HG03039 (cell line): Measurements from ENCODE around the gene PRAF2.

Experiments used
- ATAC-seq: cut with Tn5 transposase; IDR thresholded peaks from one replicate; pipeline ENCODE4 v1.9.1; 2021; ENCODE audit warnings: mild to moderate bottlenecking, moderate library complexity; ENCODE audit not compliant: unreplicated experiment

PRAF2 gene, protein sequence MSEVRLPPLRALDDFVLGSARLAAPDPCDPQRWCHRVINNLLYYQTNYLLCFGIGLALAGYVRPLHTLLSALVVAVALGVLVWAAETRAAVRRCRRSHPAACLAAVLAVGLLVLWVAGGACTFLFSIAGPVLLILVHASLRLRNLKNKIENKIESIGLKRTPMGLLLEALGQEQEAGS

DNA sequence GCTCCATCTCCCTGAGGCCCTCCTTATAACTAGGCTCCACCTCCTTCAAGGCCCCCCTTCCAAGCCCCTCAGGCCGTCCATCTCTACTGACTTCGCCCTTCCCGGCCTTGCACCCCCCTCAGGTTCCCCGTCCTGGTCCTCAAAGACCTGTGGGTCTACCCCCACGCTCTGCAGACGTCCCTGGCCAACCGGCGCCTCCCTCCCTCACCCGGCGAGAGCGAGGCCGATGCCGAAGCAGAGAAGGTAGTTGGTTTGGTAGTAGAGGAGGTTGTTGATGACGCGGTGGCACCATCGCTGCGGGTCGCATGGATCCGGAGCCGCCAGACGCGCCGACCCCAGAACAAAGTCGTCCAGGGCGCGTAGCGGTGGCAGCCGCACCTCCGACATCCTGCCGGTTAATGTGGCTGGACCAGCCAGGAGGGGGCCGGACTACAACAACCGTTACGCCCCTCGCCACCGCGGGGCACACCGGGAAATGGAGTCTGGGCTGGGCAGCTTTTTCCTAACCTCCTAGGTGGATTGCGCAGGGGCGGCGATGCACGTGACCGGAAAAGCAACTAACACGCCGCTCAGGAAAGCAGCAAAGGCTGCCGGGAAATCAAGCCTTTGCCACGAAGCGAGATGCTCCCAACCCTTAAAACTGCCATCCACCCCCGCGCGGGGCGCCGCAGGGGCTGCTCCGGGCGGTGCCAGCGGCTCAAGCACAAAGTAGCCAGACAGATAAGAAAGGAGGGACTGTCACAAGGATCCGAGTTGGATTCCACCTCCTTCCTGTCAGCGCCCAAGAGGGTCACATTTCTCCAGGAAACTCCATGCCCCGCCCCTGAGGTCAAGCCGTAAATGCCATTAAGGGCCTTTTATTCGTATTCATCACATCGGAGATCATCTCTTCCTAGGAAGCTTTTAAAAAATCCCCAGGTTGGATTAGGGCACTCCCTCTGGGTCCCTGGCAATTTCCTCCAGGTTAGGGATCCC, at the start of gene PRAF2:
TSS of gene PRAF2 (minus strand) at position 402 of the 975 bp plus-strand sequence. CDS start at position 387, 15 bp downstream.
- ATAC-seq = peak; percentile 74

DNA sequence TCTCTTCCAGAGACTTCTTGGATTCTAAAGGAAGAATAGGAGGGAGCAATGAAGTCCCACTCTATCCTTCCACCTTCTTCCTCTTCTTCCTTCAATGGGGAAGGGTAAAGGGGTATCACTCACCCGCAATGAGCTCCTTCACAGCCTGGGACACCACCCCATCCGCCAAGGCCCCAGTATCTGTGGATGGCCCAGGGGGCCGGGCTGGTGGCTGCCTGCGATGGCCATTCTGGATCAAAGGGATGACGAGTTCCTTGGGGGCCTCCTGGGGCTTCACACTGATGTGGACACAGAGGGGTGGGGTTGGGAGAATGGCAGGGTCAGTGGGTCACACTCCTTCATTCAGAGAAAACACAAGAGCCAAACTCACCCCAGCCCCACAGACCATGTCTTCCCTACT, 48.7 kb upstream of the PRAF2 start:
- no peak for ATAC-seq

DNA sequence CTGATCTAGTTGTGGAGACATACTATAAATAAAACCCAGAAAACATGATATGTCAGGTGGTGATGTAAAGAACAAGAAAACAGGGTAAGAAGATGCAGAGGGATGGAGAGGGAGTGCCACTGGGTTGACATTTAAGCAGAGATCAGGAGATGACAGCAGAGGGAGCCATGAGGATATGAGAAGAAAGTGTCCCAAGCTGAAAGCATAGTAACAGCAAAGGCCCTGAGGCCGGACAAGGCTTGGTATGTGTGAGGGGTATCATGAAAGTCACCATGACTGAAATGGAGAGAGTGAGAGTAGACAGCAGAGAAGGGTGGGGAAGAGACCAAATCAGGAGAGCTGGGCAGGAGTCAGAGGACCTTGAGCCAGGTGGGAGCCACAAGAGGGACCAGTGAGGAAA, 46.3 kb upstream of the PRAF2 start:
- no peak for ATAC-seq

DNA sequence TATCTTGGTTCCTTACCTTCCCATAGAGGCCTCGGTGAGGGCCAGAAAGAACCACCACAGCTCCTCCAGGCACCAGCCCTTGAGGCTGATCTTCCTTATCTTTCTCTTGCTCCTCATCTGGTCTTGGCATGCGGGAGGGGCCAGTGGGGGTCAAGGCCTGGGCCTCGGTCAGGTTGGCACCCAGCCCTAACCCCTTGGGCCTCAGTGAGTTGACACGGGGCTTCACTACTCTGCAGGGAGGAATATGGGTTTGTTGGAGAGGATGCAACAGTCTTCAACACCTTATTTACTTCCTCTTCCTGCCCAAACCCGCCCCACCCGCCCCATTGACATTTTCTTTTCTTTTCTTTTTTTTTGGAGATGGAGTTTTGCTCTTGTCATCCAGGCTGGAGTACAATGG, 43.8 kb upstream of the PRAF2 start:
- no peak for ATAC-seq

DNA sequence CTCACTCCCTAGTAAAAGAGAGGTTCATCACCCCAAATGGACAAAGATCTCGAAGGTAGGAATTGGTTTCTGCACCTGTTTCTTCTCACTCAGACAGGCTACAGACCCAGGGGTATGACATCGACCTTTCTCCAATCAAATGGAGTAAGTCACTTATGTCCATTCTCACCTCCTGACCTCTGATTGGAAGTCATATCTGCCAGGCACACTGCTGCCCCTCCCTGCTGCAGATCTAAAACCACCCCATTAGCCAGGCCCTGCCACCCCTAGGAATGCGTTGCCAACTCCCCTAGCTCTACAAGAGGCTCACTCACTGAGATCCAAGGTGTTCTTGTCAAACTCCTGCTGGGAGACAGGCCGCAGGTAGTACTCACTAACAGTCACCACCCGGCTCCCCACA, 42.9 kb upstream of the PRAF2 start:
- ATAC-seq = no peak

DNA sequence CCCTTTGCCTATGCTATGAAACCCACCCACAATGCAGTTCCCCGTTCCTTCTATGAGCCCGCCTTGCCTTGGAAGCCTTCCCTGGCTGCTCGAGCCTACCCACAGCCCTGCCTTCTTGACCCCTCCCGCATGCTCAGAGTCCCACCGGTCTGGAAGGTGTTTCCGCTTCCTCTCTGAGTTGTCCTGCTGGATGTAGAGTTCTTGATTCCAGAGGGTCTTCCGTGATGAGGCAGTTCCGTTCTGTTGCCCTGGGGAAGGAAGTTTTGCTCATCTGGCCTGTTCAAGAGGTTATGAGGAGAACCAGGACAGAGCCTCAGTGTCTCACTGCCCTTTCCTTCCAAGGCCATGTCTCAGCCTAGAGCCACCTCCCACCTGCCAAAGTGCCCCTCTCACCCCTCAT, 42.3 kb upstream of the PRAF2 start:
- no peak for ATAC-seq

DNA sequence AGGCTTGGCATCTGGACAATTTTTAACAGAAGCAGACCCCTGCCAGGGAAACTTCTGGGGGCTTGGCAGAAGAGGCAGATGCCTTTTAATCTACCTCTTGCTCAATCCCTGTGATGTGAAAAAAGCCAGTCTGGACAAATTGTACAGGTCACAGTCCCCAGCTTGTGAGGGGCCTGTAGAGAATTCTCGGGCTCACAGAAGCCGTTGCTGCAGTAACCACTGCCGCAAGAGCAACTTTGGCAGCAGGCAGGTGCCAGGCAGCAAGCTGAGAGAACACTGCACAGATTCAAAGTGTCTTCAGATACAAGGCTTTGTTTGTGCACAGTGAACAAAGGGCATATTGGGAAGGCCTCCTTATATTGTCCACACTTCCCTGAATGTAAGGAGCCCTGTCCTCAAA, 38.0 kb upstream of the PRAF2 start:
- ATAC-seq = no peak

DNA sequence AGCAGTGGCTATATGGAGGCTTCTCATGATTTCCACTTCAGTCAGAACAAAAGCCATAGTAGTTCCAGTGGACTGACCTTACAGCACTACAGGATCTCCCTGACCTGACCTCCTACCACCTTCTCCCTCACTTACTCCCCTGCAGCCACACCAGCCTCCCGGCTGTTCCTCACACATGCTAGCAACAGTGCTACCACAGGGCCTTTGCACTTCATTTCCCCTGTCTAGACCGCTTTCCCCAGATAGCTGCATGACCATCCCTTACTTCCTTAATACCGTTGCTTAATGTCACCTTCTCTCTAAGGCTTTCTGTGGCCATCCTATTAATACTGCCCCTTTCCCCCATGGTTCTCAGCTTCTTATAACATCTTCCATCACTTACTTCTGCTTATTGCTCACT, 36.6 kb upstream of the PRAF2 start:
- ATAC-seq = no peak

DNA sequence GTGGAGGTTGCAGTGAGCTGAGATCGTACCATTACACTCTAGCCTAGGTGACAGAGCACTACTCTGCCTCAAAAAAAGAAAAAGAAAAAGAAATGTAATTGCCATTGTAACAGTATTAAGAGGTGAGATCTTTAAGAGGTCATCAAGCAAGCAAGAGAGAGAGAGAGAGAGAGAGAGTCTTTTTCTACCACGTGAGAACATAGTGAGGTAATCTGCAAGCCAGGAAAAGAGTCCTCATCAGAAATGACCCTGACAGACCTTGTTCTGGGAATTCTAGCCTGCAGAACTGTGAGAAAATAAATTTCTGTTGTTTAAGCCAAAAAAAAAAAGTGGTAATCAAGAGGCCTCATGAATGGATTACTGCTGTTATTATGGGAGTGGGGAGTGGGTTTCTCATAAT, 34.8 kb upstream of the PRAF2 start:
- ATAC-seq = no peak

DNA sequence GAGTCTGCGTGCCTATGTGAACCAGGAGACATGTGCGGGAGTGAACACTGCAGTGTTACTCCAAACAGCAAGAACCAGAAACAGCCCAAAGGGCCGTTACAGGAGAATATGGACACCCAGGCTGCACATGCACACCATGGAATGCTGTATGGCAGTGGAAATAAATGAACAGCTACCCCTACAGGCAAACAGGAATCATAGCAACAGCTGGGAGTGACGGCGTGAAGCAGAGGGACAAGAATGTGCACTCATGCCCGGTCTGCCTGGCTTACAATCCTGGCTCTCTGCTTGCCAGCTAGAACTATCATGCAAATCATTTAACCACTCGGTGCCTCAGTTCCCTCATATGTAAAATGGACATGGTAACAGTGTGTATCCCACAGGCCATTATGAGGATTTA, 33.1 kb upstream of the PRAF2 start:
- no peak for ATAC-seq

DNA sequence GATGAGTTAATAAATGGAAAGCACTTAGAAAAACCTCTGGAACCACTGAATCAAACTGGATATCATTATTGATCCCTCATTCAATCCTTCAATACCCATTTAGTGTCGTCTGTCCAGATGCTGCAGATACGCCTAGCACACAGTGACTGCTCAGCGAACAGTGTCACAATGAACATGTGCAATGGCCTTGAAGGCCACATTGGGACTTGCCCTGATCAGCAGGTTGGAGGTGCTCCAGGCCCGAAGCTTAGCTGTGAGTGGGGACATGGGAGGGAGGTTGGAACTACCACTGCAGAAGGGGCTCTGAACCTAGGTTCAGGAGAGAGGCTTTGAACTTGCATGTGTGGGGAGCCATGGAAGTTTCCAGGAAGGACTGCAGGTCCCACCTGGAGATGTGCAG, 32.5 kb upstream of the PRAF2 start:
- ATAC-seq = no peak

DNA sequence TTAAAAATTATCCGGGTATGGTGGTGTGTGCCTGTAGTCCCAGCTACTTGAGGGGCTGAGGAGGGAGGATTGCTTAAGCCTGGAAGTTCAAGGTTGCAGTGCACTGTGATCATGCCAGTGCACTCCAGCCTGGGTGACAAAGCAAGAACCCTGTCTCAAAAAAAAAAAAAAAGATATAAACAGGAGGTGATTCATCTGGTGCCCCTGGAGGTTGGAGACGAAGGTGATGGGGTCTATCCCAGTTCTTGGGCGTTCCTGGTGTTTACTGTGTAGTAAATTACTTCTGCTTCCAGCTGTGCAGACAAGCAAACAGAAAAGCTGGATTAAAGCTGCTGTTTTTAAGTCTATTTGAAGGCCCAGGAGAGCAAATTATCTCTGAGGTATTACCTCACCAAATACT, 29.8 kb upstream of the PRAF2 start:
- ATAC-seq = no peak

DNA sequence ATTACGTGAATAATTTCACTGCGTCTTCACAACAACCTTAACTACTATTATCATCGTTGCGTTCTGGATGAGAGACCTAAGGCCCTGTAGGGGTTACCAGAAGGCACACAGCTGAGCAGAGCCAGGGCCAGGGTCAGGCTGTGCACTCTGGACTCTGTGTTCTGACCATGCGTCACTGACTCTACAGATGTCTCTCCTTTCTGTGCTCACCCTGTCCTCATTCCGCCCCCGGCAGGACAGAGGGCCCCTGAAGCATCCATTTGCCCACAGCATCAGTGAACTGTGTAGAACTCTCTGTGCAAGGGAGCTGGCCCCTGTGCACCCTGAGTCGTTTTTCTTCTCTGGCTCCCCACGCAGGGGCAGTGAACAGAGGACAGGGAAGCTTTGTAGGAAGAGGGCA, 28.4 kb upstream of the PRAF2 start:
- no peak for ATAC-seq

DNA sequence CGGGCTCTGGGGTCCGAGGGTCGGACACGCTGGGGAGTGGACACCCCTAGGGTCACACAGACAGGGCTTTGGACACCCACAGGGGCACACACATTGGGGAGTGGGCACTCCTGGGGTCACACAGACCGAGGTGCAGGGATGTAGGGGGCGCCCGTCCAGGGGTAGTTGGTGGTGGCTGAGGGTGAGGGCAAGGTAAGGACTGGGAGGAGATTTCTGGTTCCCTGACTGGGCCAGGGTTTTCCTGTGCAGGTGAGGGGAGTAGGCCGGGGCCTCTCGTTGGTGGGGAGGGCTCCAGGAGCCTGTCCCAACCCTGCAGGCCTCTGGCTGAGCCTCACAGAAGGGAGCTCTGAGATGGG, 27.8 kb upstream of the PRAF2 start:
- ATAC-seq = no peak

DNA sequence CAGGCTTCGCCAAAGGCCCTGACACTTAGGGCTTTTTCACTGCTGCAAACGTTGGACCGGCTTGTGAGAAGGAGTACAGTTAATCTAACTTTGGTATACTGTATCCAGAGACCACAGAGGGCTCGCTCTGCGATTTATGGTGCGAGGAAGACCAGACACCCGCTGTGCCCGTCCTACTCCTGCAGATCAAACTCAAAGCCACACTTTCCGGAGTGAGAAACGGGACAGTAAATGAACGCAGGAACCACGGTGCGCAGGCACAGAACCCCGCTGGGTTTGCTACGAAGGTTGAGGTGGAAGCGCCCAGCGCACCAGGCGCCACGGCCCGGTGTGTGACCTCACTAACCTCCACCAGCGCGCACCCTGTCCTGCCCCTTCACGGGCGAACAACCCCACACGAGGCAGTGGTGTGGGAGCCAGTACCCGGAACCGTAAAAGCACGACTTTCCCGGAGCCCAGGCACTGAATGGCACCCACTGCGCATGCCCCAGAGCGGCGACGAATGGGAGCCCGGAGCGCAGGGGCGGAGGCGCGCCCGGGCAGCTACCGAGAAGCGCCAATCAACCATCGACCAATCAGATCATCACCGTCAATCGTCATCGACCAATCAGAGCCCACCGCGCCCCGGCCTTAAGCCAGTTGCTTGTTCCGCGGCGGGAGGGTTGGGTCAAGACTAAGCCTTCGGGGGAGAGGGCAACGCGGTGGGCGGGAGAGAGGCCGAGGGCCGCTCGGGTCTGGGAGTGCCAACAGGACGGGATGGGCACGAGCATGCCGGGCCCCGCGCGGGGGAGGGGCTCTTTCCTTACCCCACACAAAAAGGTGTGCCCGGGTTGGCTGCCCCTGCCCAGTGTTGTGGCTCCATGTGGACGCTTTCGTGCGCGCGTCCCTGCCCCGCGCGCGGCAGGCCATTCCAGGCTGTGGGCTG, 27.2 kb upstream of the PRAF2 start:
- peak; percentile 82 for ATAC-seq

DNA sequence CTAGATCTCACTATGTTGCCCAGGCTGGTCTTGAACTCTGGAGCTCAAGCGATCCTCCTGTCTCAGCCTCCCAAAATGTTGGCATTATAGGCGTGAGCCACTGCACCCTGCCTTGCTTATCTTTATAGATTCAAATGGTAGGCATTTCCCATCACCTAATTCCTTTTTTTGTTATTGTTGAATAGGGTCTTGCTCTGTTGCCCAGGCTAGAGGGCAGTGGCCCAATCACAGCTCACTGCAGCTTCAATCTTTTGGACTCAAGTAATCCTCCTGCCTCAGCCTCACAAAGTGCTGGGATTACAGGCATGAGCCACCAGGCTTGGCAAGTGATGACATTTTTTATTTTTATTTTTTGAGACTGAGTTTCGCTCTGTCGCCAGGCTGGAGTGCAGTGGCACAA, 22.6 kb upstream of the PRAF2 start:
- ATAC-seq = no peak

DNA sequence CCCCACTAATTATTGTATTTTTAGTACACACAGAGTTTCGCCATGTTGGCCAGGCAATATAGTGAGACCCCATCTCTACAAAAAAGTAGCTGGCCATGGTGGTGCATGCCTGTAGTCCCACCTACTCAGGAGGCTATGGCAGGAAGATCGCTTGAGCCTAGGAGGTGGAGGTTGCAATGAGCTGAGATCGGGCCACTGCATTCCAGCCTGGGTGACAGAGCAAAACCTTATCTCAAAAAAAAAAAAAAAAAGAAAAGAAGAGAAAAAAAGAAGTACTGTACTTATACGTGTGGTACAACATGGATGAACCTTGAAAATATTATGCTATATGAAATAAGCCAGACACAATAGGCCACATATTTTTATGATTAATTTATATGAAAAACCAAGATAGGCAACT, 15.8 kb upstream of the PRAF2 start:
- no peak for ATAC-seq

DNA sequence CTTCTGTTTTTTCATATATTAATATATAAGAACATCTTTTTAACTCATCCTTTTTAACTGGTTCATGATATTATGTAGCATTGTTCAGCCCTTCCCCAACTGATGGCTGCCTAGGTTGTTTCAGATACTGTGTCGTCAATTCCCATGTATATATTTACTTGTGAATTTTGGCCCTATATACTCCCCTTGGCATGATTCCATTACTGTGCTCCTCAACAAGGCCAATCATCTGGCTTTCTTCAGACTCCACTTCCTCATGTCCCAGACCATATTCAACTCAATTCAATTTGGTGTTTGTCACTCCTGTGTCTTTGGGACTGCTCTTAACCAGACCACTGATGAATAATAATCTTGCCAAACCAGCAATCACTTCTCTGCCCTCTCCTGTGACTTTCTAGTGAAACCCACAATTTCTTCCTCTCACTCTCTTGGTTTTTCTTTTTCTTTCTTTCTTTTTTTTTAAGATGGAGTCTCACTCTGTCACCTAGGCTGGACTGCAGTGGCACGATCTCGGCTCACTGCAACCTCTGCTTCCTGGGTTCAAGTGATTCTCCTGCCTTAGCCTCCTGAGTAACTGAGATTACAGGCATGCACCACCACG, 8.6 kb upstream of the PRAF2 start:
- no peak for ATAC-seq

DNA sequence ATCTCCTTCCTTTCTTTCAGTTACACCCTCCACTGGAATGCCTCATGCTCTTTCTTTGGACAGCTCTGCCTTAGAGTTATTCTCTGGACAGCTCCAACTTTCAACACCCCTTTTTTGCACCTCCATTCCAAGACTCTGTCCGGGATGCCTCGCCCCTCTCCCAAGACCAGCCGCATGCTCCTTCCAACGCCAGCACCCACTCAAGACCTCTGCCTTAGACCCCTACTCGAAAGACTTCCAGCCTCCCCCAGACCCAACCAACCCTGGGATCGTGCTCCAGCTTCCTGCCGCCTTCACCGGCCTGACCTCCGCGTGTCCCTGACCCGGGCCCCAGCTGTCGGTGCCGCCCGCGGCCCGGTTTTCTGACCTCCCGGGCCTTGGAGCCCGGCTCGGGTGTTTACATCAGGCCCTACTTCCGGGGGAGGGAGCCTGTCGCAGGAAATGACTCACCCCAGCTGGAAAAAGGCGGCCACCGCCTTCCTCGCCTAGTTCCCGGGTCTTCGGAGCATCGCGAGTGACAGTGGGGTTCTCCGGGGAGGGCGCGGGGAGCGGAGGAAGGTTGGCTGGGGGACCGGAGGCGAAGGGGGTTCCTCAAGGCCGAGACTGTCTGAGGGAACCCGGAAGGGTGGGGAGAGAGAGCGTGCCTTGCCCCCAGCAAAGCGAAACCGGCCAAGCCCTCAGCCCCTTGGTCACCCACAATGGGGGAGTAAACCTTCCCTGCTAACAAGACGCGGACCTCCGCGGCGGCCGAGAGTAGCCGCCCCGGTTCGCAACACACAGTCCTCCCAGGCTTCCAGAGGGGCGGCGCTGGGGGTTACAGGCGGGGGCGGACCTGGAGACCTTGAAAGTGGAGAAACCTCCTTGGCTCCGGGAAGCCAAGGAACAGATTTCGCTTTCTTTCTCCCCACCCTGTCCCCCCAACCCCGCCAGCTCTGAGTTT, 6.0 kb upstream of the PRAF2 start, which contains the start of gene WDR45:
TSS of gene WDR45 (minus strand) at position 399 of the 940 bp plus-strand sequence. CDS start 1,792 bp downstream, outside the sequence.
- peak; percentile 72 for ATAC-seq

DNA sequence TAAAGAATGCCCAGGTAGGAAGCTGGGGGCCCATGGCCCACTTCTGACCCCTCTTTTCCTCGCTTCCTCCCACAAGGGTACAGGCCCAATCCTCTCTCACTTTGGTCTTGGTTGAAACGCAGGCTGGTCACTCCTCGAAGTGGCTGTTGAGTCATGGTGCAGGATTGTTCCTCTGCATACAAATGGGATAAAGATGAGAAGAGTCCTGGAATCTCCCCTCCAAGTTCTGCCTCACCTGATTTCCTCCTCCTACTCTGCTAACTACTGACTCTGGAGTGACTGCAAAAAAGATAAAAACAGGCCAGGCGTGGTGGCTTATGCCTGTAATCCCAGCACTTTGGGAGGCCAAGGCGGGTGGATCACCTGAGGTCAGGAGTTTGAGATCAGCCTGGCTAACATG, 4.1 kb upstream of the PRAF2 start:
- no peak for ATAC-seq
